ENCODE measurements around the gene NCAN.

GRCh38 chr19:19279853-19280252, 68.1 kb downstream of the NCAN start:
- no peak for TF ChIP-seq EZH2 (IDR thresholded peaks at IDR 0.05)
- no peak for TF ChIP-seq POLR2AphosphoS5 (IDR thresholded peaks at IDR 0.05; ENCODE audit: borderline replicate concordance, low read depth, low read length)
- TF ChIP-seq FOXP2 (optimal IDR thresholded peaks at IDR 0.05; ENCODE audit: control extremely low read depth, extremely low read length, insufficient read depth), result no peak

Measured in SK-N-MC (cell line).